ENCODE results near the gene OR6S1. TPM values are rescaled to one million over a fixed set of nuclear protein-coding genes. Genes with fewer than 3 reads are reported as not detected.

OR6S1 gene
- total and polyA plus RNA-seq, 2 of the 8 experiments (the other 6 are each of a cell fraction or from before 2014, with no cell fraction given) = not detected

GRCh38 chr14:20658246-20658645 lies 16.8 kb upstream of the OR6S1 start (continued):
- TF ChIP-seq CHD7 (IDR thresholded peaks at IDR 0.05; ENCODE audit: insufficient replicate concordance, low read length) (no peak), BCL11A (IDR thresholded peaks at IDR 0.05; ENCODE audit: low read depth in 2 of 2, low read length in 2 of 2) (no peak), CBX8 (IDR thresholded peaks at IDR 0.05; ENCODE audit: borderline replicate concordance, low read depth, low read length) (no peak), EZH2 (IDR thresholded peaks at IDR 0.05; ENCODE audit: low read depth, low read length, severe bottlenecking) (no peak), YY1 (IDR thresholded peaks at IDR 0.05; ENCODE audit: low read depth, low read length) (no peak), USF2 (IDR thresholded peaks at IDR 0.05; ENCODE audit: low read length) (no peak), RFX5 (IDR thresholded peaks at IDR 0.05; ENCODE audit: borderline replicate concordance, low read depth, low read length) (no peak)
